Stimulated activated CD4-positive, alpha-beta T cell treated with anti-CD3 and anti-CD28 coated beads, Interleukin-12 subunit alpha, Interleukin-12 subunit beta, amount 100 ng/mL, for 24 hours (primary cell): Measurements from ENCODE around the gene HSCB.
"Not testable (repeated sequence)": the region's sequence is repeated elsewhere in the genome, so short reads cannot be mapped to it uniquely, and the experiment has no call there.

Experiments
- DNase-seq, 2 experiments: peaks; one replicate each; pipeline ENCODE4 v3.0.0-alpha.2; 2020; ENCODE audit warnings: low read depth in 2 of 2

Gene HSCB

DNA sequence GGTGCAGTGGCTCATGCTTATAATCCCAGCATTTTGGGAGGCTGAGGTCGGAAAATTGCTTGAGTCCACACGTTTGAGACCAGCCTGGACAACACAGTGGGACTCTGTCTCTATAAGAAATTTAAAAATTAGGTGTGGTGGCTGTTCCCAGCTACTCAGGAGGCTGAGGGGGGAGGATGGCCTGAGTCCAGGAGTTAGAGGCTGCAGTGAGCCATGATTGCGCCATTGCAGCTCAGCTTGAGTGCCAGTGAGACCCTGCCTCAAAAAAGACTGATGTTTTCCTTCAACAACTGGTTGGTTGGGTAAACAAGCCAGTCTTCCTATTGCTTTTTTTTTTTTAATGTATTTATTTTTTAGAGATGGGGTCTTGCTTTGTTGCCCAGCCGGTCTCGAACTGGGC is 49.3 kb downstream of the HSCB start:
- DNase-seq, result no peak

DNA sequence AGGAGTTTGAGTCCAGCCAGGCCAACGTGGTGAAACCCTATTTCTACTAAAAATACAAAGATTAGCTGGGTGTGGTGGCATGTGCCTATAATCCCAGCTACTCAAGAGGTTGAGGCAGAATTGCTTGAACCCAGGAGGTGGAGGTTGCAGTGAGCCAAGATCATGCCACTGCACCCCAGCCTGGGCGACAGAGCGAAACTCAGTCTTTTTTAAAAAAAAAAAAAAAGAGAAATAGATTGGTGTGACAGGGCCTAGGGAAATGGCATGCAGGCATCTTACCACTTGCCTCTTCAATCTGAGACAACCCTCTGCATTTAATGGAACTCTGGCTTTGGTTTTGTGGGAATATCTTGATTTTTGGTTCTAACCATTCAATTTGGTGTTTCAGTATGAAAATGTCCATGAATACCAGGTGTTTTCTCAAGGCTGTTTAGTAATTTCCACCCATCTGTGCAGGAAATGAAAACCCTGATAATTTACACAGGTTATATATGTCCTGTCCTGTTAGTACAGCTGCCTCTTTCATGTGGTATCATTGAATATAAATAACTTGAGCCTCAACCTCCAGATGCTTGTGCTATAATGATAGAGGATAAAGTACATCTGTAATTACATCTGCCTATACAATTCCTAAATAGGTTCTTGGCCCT is 50.1 kb downstream of the HSCB start:
- no peak for DNase-seq

DNA sequence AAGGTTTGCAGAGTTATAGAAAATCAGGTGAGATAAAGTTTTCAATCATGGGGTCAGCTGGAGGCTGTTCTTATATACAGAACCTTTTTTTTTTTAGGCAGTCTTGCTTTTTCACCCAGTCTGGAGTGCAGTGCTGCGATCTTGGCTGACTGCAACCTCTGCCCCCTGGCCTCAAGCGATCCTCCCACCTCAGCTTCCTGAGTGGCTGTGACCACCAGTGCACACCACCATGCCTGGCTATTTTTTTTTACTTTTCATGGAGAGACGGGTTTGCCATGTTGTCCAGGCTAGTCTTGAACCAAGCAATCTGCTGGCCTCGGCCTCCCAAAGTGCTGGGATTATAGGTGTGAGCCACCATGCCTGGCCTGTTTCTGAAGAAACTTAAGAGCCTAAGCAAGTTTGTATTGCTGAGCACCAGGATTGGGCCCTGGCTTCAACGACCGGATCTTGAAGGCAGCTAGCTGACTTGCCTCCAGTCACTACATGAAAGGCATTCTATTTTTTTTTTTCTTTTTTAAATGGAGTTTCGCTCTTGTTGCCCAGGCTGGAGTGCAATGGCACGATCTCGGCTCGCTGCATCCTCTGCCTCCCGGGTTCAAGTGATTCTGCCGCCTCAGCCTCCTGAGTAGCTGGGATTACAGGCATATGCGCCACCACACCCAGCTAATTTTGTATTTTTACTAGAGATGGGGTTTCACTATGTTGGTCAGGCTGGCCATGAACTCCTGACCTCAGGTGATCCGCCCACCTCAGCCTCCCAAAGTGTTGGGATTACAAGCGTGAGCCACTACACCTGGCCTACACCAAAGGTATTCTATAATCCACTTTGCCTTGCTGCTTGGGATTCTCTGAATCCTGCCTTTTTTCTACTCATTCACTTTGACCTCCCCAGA is 50.9 kb downstream of the HSCB start:
- no peak for DNase-seq

DNA sequence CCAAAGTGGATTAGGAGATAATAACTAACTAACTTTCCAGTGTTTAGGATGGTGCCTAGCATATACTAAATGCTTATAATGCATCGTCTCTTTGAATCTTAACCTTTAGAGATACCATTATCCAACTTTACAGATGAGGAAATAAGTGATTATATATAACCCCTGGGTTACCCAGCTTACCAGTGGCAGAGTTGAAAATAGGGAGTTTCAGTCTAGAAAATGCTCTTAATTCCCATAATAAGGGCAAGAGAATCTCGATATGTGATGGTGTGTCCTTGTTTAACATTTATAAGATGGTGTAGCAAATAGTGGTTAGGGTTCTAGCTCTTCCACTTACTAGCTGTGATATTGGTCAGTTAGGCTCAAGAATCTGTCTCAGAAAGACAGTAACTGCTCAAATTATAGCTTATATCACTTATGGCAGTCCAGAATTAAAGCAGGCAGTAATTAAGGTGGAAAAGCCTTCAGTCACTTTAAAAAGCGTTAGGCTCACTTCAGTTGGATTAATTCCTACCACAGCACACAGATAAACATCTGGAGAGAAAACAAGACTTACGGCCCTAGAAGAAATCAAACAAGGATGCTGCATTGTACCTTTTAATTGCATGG is 52.2 kb downstream of the HSCB start:
- no peak for DNase-seq

DNA sequence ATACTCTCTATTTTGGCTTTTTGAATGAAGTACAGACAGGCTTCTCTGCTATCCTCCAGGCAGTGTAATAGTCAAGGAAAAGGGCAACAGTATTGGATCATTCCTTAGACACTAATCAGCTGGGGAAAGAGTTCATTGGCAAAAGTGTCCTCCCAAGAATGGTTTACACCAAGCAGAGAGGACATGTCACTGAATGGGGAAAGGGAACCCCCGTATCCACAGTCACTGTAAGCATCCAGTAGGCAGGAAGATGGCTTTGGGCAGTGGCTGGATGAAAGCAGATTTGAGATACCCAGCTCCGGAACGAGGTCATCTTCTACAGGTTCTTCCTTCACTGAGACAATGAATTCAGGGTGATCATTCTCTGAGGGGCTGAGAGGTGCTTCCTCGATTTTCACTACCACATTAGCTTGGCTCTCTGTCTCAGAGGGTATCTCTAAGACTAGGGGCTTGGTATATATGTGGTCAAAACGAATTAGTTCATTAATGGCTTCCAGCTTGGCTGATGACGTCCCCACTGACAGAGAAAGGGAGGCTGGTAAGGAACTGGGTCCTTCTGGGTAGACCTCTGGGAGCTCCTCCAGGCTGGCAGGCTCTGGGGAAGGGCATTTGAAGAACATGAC is 53.3 kb downstream of the HSCB start:
- DNase-seq, result no peak

DNA sequence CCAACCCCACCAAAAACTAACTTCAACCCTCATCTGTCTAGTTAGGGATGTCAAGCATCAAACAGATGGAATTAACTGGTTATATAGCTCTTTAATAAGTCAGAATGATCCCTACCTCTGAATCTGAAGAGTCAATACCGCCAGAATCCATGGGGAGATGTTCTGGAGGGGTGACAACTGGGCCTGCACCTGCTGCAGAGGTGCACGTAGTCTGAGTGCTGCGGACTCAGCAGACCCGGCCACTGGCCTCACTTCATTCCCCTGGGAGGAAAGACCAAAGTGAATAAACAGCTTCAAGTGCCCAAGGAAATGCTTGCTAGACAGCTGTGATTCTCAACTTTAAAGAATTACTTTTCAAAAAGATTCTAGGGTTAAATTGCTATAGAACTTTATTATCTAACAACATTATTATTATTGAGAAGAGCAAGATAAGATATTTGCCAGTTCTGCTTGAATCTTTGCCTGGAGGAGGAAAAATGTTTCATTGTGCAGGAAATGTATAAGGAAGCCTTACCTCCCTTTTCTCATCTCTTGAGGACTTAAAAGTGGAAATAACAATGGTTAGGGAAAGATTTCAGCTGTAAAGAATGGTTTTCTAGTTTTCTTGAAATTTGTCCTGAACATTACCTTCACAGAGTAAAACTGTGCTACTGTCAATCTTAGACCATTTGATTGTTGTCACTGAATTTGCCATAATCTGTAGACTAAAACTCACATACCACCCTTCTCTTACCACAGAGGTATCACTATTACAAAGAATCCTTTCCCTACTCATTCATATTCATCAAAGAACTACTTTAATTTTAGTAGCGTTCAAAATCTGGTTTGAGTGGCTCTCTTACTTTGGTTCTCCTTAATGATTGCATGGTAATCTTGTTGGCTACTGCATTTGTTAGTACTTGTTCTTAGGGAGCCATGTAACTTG is 54.4 kb downstream of the HSCB start:
- DNase-seq, result no peak

DNA sequence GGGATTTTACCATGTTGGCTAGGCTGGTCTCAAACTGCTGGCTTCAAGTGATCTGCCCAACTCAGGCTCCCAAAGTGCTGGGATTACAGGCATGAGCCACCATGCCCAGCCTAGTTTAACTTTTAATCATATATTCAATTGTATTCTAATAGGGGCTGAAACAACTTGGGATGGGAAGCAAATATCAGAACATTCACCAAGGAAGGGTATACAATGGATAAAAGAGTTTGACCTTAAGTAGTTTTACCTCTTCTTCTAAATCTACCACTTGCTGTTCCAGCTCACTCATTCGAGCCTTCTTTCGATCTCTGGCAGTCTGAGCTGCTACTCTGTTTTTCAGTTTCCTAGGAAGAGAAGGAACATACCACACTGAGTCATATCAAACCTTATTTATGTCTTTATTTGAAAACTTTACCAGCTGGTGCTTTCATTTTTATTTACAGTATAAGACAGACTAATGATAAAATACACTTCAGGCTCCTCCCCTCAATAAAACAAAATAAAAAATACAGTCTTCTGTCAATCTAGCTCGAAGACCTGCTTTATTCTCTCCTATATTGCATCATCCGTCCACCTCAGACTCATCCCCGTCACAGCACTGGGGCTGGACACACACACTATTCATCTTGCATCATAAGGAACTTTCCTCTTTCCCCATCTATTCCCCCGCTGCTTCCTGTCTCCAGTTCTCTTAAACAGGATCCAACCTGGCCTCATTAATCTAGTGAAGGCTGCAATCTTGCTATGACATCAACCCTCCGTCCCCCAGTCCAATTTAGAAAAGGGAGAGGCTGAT is 57.2 kb downstream of the HSCB start:
- no peak for DNase-seq

DNA sequence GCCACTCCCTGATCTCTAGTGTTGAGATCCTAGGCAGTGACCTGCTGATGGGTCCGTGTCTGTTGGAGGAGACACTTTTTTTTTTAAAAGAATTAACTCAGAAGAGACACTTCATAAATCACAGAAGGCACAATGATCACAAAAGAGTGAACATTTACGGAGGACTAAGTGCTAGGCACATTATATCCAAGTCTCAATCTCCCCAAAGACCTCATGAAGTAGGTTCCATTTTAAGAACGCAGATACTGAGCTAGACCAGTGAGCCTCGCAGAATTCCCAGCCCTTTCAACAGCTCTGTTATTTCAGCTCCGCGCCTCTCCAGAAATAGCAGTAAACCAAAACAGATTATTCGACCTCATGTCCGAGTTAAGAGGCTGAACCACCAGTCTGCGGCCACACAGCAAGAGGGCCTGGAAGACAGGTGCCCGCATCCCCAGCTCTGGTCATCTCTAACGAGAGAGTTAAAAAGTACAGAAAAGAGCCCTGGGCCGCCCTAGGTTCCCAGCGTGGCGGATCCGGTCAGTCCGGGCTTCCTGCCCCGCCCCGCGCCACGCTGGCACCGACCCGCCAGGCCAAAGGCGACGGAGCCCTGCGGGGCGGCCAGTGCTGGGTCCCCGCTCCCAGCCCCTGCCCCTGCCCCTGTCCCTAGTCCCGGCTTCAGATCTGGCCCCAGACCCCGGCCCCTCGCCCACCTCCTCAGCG is 57.9 kb downstream of the HSCB start:
- DNase-seq, result peak in 1 of 2 experiments; percentile 16

DNA sequence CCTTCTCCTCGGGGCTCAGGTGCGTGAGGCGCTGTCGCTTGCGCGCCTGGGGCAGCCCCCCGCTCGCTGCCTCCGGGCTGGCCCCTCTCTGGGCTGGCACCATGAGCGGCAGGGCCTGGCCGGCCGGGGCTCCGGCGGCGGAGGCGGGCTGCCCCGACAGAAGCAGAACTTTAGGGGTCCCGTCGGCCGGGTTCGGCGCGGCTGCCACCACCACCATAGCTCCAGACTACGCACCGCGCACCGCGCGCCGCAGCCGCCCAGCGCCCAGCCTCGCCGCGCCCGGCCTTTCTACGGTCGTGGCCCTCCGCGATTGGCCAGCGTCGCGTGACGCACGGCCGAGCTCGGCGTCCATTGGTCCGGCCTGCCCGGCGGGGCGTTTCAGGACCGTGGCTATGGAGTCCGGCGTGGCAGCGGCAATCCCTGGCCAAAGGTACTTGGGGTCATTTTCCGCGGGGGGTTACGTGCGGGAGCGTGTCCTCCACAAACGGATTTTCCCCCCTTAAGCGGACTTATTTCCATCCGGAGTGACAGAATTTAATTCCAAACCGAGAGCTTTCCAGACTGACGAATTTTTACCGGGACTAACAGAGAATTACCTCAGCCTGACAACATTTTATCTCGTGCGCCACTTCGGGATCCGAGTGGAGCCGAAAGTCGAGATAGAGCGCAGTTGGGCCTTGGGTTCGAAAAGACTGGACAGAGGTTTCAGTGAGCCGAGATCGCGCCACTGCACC is 58.6 kb downstream of the HSCB start, which contains the start of gene XBP1:
TSS of gene XBP1 (minus strand) at position 262 of the 734 bp plus-strand sequence.
- DNase-seq, result peak; percentile 75 to 79

DNA sequence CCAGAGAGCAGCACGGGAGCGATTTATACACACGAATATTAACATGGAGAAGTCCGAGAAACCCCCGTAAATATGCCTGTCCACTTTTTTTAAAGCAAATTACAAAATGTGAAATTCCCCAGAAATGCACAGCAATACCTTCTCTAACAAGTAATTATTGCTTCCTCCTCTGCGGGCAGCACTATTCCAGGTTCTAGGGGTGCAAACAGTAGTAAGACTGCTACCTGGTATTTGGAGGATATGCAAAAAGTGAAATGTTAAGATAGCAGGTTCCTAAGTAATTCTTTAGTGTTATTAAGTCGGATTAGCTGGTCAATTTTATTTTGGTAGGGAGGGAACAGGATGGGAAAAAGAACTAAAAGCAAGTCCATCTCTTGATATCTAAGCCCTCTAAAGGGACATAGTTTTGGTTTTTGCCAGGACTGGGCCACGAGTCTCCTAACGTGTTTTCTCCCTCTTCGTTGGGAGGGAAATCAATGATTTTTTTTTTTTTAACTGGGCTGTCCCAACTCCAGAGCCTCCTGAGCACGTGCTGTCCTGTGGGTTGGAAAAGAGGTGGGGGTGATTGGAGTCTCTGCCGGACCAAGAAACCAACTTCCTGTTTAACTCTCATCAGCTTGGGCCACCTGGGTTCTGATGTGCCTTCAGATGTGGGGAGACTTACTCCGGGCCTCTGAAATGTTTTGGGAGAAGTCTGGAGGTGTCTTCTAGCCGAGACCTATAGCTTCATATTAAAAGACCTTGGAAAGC is 60.2 kb downstream of the HSCB start:
- DNase-seq, result no peak

DNA sequence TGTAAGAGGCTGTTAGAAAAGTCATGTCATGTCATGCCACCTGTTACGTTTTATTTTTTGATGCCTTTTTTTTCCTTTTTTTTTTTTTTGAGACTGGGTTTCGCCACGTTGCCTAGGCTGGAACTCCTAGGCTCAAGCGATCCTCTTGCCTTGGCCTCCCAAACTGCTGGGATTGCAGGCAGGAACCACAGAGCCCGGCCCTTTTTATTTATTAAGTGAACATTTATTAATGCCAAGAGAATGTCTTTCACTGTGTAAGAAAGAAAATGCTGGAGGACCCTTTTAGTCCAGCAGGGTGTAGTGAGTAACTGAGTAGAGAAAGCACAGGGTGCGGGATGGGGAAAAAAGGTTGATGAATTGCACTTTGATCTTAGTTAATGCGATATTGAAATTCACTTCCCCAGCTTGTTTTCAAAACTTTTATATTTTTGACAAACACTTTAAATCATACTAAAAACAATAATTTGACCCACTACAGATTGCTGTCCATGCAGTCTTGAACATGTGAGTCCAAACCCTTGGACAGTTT is 60.8 kb downstream of the HSCB start:
- no peak for DNase-seq

DNA sequence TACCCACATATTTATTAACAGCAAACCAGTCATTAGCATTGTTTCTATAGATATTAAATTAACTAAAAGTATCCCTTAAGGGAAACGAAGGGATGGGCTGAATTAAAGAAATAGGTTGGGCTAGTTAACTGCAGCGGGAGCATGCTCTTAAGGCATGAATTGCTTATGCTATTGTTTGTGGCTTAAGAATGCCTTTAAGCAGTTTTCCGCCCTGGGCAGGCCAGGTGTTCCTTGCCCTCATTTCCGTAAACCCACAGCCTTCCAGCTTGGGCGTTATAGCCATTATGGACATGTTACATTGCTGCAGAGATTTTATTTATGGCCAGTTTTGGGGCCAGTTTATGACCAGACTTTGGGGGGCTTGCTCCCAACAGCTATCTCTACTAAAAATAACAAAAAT is 63.6 kb downstream of the HSCB start:
- DNase-seq, result not testable (repeated sequence)
